Karpas-422 (cell line): Measurements from ENCODE around the gene GAPDH. TPM values are rescaled to one million over a fixed set of nuclear protein-coding genes. Genes with fewer than 3 reads are reported as not detected.
A peak's percentile ranks its signal among the peaks of the same experiment; 100 is the strongest.
"Not testable (repeated sequence)": the region's sequence is repeated elsewhere in the genome, so short reads cannot be mapped to it uniquely, and the experiment has no call there.

ENCODE experiments used
- DNase-seq: peaks from one replicate; pipeline ENCODE4 v3.0.0-alpha.2; 2015
- H2AFZ ChIP-seq: fragments of 200-600 bp; sonication (generic); 2 replicates; pipeline ENCODE4 v1.6.1; 2014; ENCODE audit warnings: antibody characterized with exemption, low read length, mixed read lengths
- H3K27ac ChIP-seq: fragments of 200-600 bp; sonication (generic); 2 replicates; pipeline ENCODE4 v1.5.1; 2014; ENCODE audit warnings: mild to moderate bottlenecking, low read length, moderate library complexity
- H3K27me3 ChIP-seq: fragments of 200-600 bp; sonication (generic); 2 replicates; pipeline ENCODE4 v1.6.1; 2014; ENCODE audit warnings: low read length, mixed read lengths
- H3K36me3 ChIP-seq: fragments of 200-600 bp; sonication (generic); 2 replicates; pipeline ENCODE4 v1.6.1; 2014; ENCODE audit warnings: low read length, mixed read lengths; ENCODE audit not compliant: insufficient read depth
- H3K4me1 ChIP-seq: fragments of 200-600 bp; sonication (generic); 2 replicates; pipeline ENCODE4 v1.6.1; 2014; ENCODE audit warnings: mild to moderate bottlenecking, low read length, mixed read lengths
- H3K4me2 ChIP-seq: fragments of 200-600 bp; sonication (generic); 2 replicates; pipeline ENCODE4 v1.6.1; 2014; ENCODE audit warnings: low read length, low read depth, mild to moderate bottlenecking; ENCODE audit not compliant: poor library complexity, severe bottlenecking
- H3K4me3 ChIP-seq: fragments of 200-600 bp; sonication (generic); 2 replicates; pipeline ENCODE4 v1.5.1; 2014; ENCODE audit warnings: mild to moderate bottlenecking, antibody characterized with exemption, low read length, mixed read lengths
- H3K79me2 ChIP-seq: fragments of 200-600 bp; sonication (generic); 2 replicates; pipeline ENCODE4 v1.6.1; 2014; ENCODE audit warnings: mild to moderate bottlenecking, low read length, mixed read lengths
- H3K9ac ChIP-seq: fragments of 200-600 bp; sonication (generic); 2 replicates; pipeline ENCODE4 v1.6.0; 2014; ENCODE audit warnings: low read length
- H3K9me2 ChIP-seq: fragments of 200-600 bp; sonication (generic), shearing (Covaris generic); replicated peaks from 2 replicates; pipeline ENCODE4 v1.6.0; 2014; ENCODE audit warnings: mild to moderate bottlenecking, low read length, moderate library complexity; ENCODE audit not compliant: insufficient read depth
- H3K9me3 ChIP-seq: fragments of 300-700, 200-600 bp; sonication (generic); 2 replicates; pipeline ENCODE4 v1.6.1; 2014; ENCODE audit warnings: low read length, mixed read lengths
- H4K20me1 ChIP-seq: fragments of 200-600 bp; sonication (generic); 2 replicates; pipeline ENCODE4 v1.6.1; 2014; ENCODE audit warnings: mild to moderate bottlenecking, antibody characterized with exemption, low read length, low read depth; ENCODE audit not compliant: insufficient read depth
- total RNA-seq: library from RNA; depleted of rRNA; stranded (reverse); fragments of >200 nt; shearing (Covaris generic); gene quantifications from 2 replicates; pipeline ENCODE4 v1.2.3, GENCODE V29; 2014; ENCODE audit warnings: low replicate concordance; rRNA removed

GAPDH gene
- 13,828 and 17,952 TPM in 2 replicates for total RNA-seq

DNA sequence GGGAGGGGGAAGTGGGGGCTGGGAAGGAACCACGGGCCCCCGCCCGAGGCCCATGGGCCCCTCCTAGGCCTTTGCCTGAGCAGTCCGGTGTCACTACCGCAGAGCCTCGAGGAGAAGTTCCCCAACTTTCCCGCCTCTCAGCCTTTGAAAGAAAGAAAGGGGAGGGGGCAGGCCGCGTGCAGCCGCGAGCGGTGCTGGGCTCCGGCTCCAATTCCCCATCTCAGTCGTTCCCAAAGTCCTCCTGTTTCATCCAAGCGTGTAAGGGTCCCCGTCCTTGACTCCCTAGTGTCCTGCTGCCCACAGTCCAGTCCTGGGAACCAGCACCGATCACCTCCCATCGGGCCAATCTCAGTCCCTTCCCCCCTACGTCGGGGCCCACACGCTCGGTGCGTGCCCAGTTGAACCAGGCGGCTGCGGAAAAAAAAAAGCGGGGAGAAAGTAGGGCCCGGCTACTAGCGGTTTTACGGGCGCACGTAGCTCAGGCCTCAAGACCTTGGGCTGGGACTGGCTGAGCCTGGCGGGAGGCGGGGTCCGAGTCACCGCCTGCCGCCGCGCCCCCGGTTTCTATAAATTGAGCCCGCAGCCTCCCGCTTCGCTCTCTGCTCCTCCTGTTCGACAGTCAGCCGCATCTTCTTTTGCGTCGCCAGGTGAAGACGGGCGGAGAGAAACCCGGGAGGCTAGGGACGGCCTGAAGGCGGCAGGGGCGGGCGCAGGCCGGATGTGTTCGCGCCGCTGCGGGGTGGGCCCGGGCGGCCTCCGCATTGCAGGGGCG is at the start of gene GAPDH:
Gene GAPDH, plus strand, starts transcription at position 595 of the 772 bp plus-strand sequence. CDS start 316 bp downstream, outside the sequence.
- H3K79me2 ChIP-seq = peaks cover 24% of the 10 kb centered on the region

DNA sequence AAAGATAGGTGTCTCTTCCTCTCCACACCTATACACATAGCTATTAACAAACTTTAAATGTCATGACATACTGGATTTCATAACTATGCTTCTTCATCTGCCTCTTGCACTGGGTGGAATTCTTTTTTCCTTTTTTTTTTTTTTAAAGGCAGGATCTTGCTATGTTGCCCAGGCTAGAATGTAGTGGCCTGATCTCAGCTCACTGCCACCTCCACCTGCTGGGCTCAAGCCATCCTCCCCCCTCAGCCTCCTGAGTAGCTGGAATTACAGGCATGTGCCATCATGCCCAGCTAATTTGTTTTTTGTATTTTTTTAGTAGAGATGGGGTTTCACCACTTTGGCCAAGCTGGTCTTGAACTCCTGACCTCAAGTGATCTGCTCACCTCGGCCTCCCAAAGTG is 46.1 kb upstream of the GAPDH start:
- H3K4me2 ChIP-seq = no peak overlapping the region
- H3K4me3 ChIP-seq = no peak overlapping the region

More for the DNA sequence above, at the start of gene GAPDH:
- Histone ChIP-seq H3K27ac (peak within 1 kb of the TSS; percentile 96), H4K20me1 (peaks cover 23% of the 10 kb centered on the region), H3K4me2 (peak within 1 kb of the TSS; percentile 93), H3K27me3 (no peaks in the 10 kb centered on the region), H3K9ac (peak within 1 kb of the TSS; percentile 96), H3K9me3 (no peaks in the 10 kb centered on the region), H3K4me3 (peak within 1 kb of the TSS; percentile 96), H3K9me2 (no peaks in the 10 kb centered on the region), H3K4me1 (peaks cover 62% of the 10 kb centered on the region), H3K36me3 (peaks cover 31% of the 10 kb centered on the region), H2AFZ (no peak within 1 kb of the TSS; the same call in 1 of the 2 replicates)
- DNase-seq = peak; percentile 99

GRCh38 chr12:6489449-6489848 is 44.9 kb upstream of the GAPDH start:
- Histone ChIP-seq H3K79me2 (peaks cover 12% of the 10 kb centered on the region), H3K27ac (no peak overlapping the region), H3K4me2 (no peak overlapping the region), H2AFZ (no peak overlapping the region), H3K9me3 (no peaks in the 10 kb centered on the region), H3K9me2 (no peaks in the 10 kb centered on the region), H4K20me1 (no peaks in the 10 kb centered on the region), H3K36me3 (peaks cover 10% of the 10 kb centered on the region), H3K27me3 (no peaks in the 10 kb centered on the region), H3K9ac (no peak overlapping the region), H3K4me3 (no peak overlapping the region), H3K4me1 (peaks cover 16% of the 10 kb centered on the region)
- no peak for DNase-seq

More for the DNA sequence above, 46.1 kb upstream of the GAPDH start:
- Histone ChIP-seq H2AFZ (no peak overlapping the region), H3K27me3 (no peaks in the 10 kb centered on the region), H3K27ac (no peak overlapping the region), H3K9ac (no peak overlapping the region), H3K9me3 (no peaks in the 10 kb centered on the region), H3K9me2 (no peaks in the 10 kb centered on the region), H3K4me1 (peaks cover 8% of the 10 kb centered on the region), H3K79me2 (peaks cover 12% of the 10 kb centered on the region), H4K20me1 (no peaks in the 10 kb centered on the region), H3K36me3 (peaks cover 10% of the 10 kb centered on the region)
- DNase-seq = no peak

GRCh38 chr12:6490673-6491072 is 43.6 kb upstream of the GAPDH start:
- H3K36me3 ChIP-seq = peaks cover 15% of the 10 kb centered on the region
- H3K4me3 ChIP-seq = not testable (repeated sequence)

GRCh38 chr12:6492838-6493496 is 41.4 kb upstream of the GAPDH start, which contains the start of gene MRPL51:
Gene MRPL51 (minus strand): TSS chr12:6493262. CDS start chr12:6493136, 126 bp downstream.
- Histone ChIP-seq H3K9me3 (no peaks in the 10 kb centered on the region), H3K27me3 (no peaks in the 10 kb centered on the region), H3K9me2 (no peaks in the 10 kb centered on the region), H3K4me3 (peak within 1 kb of the TSS; percentile 93), H3K4me2 (peak within 1 kb of the TSS; percentile 90), H3K36me3 (peaks cover 28% of the 10 kb centered on the region), H3K9ac (peak within 1 kb of the TSS; percentile 94), H4K20me1 (no peaks in the 10 kb centered on the region), H3K4me1 (peaks cover 39% of the 10 kb centered on the region), H2AFZ (peak within 1 kb of the TSS; percentile 31; the same call in 1 of the 2 replicates), H3K27ac (peak within 1 kb of the TSS; percentile 98), H3K79me2 (peaks cover 39% of the 10 kb centered on the region)
- DNase-seq = peak; percentile 99

More at GRCh38 chr12:6490673-6491072, 43.6 kb upstream of the GAPDH start:
- DNase-seq, H3K4me2 ChIP-seq, H3K27me3 ChIP-seq, H2AFZ ChIP-seq, H4K20me1 ChIP-seq, H3K9me2 ChIP-seq, H3K9ac ChIP-seq, H3K9me3 ChIP-seq, H3K27ac ChIP-seq: not testable (repeated sequence)
- Histone ChIP-seq H3K4me1 (peaks cover 28% of the 10 kb centered on the region), H3K79me2 (peaks cover 21% of the 10 kb centered on the region)

GRCh38 chr12:6493497-6494257 is 40.6 kb upstream of the GAPDH start, which contains the start of gene NCAPD2:
Gene NCAPD2 (plus strand): TSS chr12:6494102. CDS start chr12:6495099, 997 bp downstream.
- Histone ChIP-seq H3K36me3 (peaks cover 33% of the 10 kb centered on the region), H3K79me2 (peaks cover 39% of the 10 kb centered on the region), H3K9ac (peak within 1 kb of the TSS; percentile 94), H3K4me3 (peak within 1 kb of the TSS; percentile 93), H3K4me1 (peaks cover 39% of the 10 kb centered on the region), H3K9me2 (no peaks in the 10 kb centered on the region), H3K27ac (peak within 1 kb of the TSS; percentile 98), H2AFZ (peak within 1 kb of the TSS; percentile 31; the same call in 1 of the 2 replicates), H3K9me3 (no peaks in the 10 kb centered on the region), H3K27me3 (no peaks in the 10 kb centered on the region), H3K4me2 (peak within 1 kb of the TSS; percentile 90), H4K20me1 (no peaks in the 10 kb centered on the region)
- peak; percentile 98 for DNase-seq

- peaks cover 39% of the 10 kb centered on the region for H3K36me3 ChIP-seq
- no peaks in the 10 kb centered on the region for H3K27me3 ChIP-seq
- peak; percentile 95 for DNase-seq
- peak overlapping the region; percentile 98 for H3K27ac ChIP-seq
- H3K9me2 ChIP-seq = no peaks in the 10 kb centered on the region
- no peak overlapping the region for H2AFZ ChIP-seq
- peak overlapping the region; percentile 93 for H3K4me3 ChIP-seq
- no peaks in the 10 kb centered on the region for H3K9me3 ChIP-seq
- peaks cover 39% of the 10 kb centered on the region for H3K4me1 ChIP-seq
- H3K9ac ChIP-seq = peak overlapping the region; percentile 94
- peaks cover 39% of the 10 kb centered on the region for H3K79me2 ChIP-seq
- H3K4me2 ChIP-seq = peak overlapping the region; percentile 90
- no peaks in the 10 kb centered on the region for H4K20me1 ChIP-seq
Observed at GRCh38 chr12:6494258-6494743, 40.0 kb upstream of the GAPDH start.
